ENCODE results near the gene CT45A3.

The CT45A3 gene

GRCh38 chrX:135713183-135713689, 54.8 kb downstream of the CT45A3 start, which contains the start of gene CT45A1:
Gene CT45A1, plus strand, starts transcription at chrX:135713639. Its CDS starts 5,302 bp downstream, at chrX:135718941.
- peak; percentile 23; the same call in 1 of the 2 replicates for TF ChIP-seq CTCF (IDR thresholded peaks at IDR 0.05)

Measured in LNCAP (cell line).